ENCODE results near the gene OXER1. TPM values are rescaled to one million over a fixed set of nuclear protein-coding genes. Genes with fewer than 3 reads are reported as not detected.

OXER1 gene
- total and polyA plus RNA-seq, 12 donors, result 0.16 to 11.2 (median 1.5) TPM; not detected in 1

DNA sequence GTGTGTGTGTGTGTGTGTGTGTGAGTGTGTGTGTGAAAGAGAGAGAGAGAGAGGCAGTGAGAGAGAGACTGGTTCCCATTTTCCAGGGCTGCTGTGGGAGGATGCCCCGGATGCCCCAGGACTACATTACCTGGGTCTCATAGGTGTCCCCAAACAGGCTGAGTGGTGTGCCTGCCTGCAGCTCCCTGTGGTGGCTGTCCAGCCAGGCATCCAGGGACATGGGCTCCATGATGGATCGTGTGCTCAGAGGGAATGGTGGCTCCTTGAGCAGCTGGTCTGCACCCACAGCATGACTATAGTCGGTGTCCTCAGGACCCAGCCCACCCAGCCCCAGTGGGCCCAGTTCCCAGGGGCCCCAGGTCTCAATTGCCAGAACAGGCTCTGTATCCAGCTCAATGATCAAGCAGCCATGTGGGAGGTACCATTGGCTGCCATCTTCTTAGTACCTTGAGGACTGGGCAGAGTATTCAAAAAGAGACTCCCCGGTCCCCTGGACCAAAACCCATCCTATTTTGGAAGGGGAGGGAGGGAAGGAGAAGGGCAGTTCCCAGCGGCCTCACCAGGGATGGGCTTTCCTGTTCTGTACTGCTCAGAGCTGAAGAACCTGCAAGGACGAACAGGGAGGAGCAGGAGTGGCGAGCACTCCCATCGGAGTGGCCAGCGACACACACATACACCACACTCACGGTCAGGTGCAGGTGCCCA, 5.8 kb upstream of the OXER1 start:
- no peak for TF ChIP-seq POLR2A (IDR thresholded peaks at IDR 0.05)
- TF ChIP-seq, protein P1, sequence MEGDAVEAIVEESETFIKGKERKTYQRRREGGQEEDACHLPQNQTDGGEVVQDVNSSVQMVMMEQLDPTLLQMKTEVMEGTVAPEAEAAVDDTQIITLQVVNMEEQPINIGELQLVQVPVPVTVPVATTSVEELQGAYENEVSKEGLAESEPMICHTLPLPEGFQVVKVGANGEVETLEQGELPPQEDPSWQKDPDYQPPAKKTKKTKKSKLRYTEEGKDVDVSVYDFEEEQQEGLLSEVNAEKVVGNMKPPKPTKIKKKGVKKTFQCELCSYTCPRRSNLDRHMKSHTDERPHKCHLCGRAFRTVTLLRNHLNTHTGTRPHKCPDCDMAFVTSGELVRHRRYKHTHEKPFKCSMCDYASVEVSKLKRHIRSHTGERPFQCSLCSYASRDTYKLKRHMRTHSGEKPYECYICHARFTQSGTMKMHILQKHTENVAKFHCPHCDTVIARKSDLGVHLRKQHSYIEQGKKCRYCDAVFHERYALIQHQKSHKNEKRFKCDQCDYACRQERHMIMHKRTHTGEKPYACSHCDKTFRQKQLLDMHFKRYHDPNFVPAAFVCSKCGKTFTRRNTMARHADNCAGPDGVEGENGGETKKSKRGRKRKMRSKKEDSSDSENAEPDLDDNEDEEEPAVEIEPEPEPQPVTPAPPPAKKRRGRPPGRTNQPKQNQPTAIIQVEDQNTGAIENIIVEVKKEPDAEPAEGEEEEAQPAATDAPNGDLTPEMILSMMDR (IDR thresholded peaks at IDR 0.05), result no peak
- Histone ChIP-seq H3K27ac (no peak overlapping the region), H3K9me3 (replicated peaks in 1 of 3) (no peaks in the 10 kb centered on the region), H3K36me3 (replicated peaks in 1 of 2) (no peaks in the 10 kb centered on the region), H3K27me3 (no peaks in the 10 kb centered on the region), H3K4me3 (no peak overlapping the region), H3K4me1 (replicated peaks in 1 of 2) (no peaks in the 10 kb centered on the region)
- WGBS, 4 donors, result 94 to 96% (median 95%) methylated on average over 6 to 10 of the region's 10 CpGs
- peak in 1 of 7 donors; percentile 45 for DNase-seq
- intact Hi-C loops (cut with DNase I), result no loop called here

DNA sequence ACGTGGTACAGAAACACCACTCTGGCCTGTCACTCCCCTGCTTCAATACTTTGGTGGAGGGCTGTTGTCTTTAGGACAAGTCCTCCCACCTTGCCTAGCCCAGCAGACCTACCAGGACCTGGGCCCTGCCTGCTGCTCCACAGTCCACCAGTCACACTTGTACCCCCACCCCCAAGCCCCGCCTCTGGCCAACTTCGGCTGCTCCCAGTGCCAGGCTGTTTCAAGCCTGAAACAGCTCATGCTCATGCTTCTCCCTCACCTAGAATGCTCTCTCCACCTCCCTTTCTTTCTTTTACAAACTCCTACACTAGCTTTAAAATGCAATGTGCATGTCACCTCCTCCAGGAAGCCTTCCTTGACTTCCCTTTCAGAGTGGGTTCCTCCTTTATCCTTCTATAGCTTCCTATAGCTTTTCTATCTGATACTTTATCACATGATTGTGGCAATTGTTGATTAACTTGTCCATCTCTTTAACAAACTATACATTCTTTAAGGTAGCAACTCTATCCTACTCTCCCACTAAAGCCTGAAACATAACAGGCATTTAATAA, 4.8 kb upstream of the OXER1 start:
- WGBS, 4 donors, result 60 to 95% (median 63%) methylated on average over 2 to 3 of the region's 3 CpGs
- intact Hi-C loops (cut with DNase I), result no loop called here

DNA sequence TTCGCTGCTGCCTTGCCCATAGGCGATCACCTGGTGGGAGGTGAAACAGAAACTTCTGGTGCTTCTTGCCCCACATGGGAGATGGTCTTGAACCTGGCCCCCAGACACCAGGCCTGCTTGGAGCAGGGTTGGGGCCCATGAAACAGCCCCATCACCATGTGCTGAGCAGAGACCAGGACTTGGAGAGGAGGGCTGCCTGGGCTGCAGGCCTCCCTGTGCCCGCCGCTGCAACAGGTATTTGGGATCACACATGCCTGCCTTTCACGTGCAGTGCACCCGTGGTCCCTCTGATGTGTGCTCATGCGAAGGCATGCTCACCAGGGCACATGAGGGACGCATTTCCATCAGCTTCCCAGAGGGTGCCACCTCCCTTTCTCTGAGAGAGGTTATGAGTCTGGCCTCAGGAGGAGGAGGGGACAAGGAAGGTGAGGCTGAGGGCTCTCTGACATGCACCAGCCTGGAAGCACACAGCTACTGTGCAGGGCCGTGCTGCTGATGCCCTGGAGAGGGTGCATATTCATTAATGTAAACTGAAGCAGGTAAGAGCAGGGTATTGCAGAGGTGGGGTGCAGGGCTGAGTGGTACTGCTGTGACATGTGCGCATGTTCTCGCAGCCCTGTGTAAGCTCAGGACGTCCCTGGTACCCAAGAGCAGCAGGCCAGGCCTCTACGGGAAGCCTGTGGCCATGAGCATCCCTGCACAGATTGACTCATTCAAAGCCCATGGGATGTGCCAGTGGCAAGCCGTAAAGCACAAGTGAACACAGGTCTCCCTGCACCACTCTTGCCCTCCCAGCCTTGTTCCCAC, 4.2 kb upstream of the OXER1 start:
- no peak overlapping the region for H3K4me3 ChIP-seq
- H3K4me1 ChIP-seq (replicated peaks in 1 of 2), result no peaks in the 10 kb centered on the region
- no peak for TF ChIP-seq POLR2A (IDR thresholded peaks at IDR 0.05)
- TF ChIP-seq, protein P1 (IDR thresholded peaks at IDR 0.05), result no peak
- no peaks in the 10 kb centered on the region for H3K27me3 ChIP-seq
- no peak for DNase-seq
- H3K36me3 ChIP-seq (replicated peaks in 1 of 2), result no peaks in the 10 kb centered on the region
- intact Hi-C loops (cut with DNase I), result no loop called here
- H3K9me3 ChIP-seq (replicated peaks in 1 of 3), result no peaks in the 10 kb centered on the region
- 73 to 87% (median 86%) methylated on average over 3 to 14 of the region's 14 CpGs for WGBS, 4 donors
- no peak overlapping the region for H3K27ac ChIP-seq

More for the DNA sequence above, 4.8 kb upstream of the OXER1 start:
- H3K27me3 ChIP-seq, result no peaks in the 10 kb centered on the region
- no peak for TF ChIP-seq POLR2A (IDR thresholded peaks at IDR 0.05)
- TF ChIP-seq, protein P1 (IDR thresholded peaks at IDR 0.05), result no peak
- H3K9me3 ChIP-seq (replicated peaks in 1 of 3), result no peaks in the 10 kb centered on the region
- no peaks in the 10 kb centered on the region for H3K36me3 ChIP-seq (replicated peaks in 1 of 2)
- H3K4me3 ChIP-seq, result no peak overlapping the region
- DNase-seq, result no peak
- no peak overlapping the region for H3K27ac ChIP-seq
- H3K4me1 ChIP-seq (replicated peaks in 1 of 2), result no peaks in the 10 kb centered on the region
